GM19372 (cell line): ENCODE measurements around the gene ANKRD39.

Source experiments
- ATAC-seq: cut with Tn5 transposase; IDR thresholded peaks from one replicate; pipeline ENCODE4 v1.9.1; 2021; ENCODE audit warnings: mild to moderate bottlenecking, low read depth, moderate library complexity; ENCODE audit not compliant: unreplicated experiment

ANKRD39 gene

GRCh38 chr2:96888072-96889011 lies 30.5 kb upstream of the ANKRD39 start:
- ATAC-seq = no peak

DNA sequence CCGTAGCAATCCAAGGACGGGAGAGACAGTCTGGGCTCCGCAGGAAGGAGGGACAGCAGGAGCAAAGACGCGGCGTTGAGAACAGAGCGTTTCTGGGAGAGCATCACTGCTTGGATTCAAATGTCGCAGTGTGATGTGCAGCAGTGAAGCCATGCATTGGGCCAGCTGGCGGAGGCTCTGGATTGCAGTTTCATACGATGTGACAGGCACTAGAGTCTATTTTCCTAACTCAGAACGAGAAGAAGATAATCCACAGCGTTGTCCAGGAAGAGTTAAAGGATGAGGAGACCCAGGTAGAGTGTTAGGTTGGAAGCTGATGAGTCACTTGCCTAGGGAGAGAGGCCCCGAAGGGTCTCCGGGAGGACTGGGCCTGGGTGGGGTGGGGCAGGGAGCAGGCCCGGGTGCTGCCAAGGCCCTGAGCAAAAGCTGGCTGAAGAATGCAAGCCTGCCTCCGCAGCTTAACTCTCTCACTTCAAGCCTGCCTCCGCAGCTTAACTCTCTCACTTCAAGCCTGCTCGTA lies 29.7 kb upstream of the ANKRD39 start:
- ATAC-seq = no peak

GRCh38 chr2:96885432-96886347 lies 27.9 kb upstream of the ANKRD39 start:
- ATAC-seq = no peak

DNA sequence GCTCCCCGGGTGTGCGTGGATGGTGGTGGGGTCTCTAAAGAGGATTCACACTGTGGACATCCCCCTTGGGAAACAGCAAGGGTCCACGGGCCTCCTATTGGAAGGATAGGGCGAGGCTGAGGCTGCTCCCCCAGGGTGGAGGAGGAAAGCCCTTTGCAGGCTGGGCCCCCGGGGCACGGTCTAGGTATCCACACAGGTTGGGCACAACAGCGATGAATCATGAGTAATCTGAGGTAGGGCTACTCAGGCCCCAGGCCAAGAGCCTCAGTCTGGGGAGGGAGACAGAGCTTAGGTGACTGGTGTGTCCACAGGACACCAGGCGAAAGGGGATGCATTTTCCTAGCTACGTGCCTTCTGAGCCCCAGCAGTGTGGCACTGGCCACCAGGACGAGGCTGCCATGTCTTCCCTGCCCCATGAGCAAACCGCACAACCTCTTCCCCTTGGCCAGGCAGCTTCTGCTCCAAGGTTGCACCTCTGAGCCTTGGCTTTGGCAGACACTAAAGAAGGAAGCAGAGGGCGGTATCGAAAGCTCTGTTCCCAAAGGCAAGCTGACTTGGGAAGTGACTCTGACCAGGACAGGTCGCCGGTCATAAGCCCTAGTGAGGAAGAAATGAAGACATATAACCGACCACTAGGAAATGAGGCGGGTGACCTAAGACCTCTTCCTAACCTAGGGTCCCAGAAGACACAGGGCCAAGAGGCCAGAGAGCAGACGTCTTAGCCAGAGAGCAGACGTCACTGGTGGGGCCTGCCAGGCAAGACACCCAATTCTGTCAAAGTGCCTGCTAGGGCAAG lies 26.7 kb upstream of the ANKRD39 start:
- ATAC-seq = no peak

DNA sequence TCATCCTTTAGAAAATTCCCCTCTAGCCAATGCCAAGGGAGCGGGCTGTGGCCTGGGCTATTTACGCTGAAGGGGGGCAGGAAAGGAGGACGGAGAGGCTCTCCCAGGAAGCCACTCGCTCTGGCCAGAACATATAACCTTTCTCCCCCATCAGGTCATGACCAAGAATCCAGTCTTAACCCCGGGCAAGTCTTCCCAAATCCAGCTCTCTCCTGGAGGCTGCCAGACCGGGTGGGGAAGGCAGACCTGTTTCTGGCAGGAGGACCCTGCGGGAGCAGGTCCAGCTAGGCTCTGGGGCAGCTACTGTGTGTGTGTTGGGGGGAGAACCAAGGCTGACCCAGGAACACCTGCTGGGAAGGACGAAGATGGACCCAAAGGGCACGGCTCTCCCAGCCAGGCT lies 25.5 kb upstream of the ANKRD39 start:
- no peak for ATAC-seq

- ATAC-seq = no peak
Measured at GRCh38 chr2:96882906-96883305, 25.1 kb upstream of the ANKRD39 start.

- no peak for ATAC-seq
Measured at GRCh38 chr2:96882230-96882629, 24.4 kb upstream of the ANKRD39 start.

- no peak for ATAC-seq
Measured at GRCh38 chr2:96881349-96882195, 23.8 kb upstream of the ANKRD39 start.

DNA sequence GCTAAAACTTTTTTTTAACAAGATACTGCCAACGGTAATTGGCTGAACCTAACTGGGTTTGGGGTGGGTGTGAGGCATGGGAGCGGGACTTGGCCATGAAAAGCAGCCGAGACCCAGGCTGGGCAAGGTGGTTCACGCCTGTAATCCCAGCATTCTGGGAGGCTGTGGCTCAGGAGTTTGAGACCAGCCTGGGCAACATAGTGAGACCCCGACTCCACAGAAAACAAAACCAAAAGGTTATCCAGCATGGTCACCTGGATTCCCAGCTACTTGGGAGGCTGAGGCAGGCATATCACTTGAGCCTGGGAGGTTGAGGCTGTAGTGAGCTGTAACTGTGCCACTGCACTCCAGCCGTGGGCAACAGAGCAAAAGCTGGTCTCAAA lies 23.1 kb upstream of the ANKRD39 start:
- no peak for ATAC-seq

GRCh38 chr2:96879545-96880040 lies 21.8 kb upstream of the ANKRD39 start:
- no peak for ATAC-seq

- ATAC-seq = no peak
Measured at GRCh38 chr2:96878796-96879544, 21.2 kb upstream of the ANKRD39 start.

- ATAC-seq = no peak
Measured at GRCh38 chr2:96878171-96878570, 20.4 kb upstream of the ANKRD39 start.

GRCh38 chr2:96877631-96878092 lies 19.8 kb upstream of the ANKRD39 start:
- ATAC-seq = no peak

DNA sequence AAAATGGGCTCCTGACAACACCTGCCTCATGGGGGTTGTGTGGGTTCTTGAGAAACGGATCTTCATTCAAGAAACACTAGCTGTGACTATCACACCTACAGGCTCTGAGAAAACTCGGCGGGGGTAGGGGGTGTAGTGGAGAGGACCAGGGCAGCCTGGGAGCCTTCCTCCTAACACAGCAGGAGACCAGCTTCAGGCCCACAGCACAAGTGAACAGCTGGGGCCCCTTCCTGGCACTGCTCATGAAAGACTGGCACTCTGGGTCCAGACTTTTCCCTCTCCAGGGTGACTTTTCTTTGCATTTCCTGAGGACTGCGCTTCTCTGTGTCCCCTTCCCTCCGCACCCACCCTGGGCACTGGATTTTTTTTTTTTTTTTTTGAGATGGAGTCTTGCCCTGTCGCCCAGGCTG lies 19.2 kb upstream of the ANKRD39 start:
- no peak for ATAC-seq

DNA sequence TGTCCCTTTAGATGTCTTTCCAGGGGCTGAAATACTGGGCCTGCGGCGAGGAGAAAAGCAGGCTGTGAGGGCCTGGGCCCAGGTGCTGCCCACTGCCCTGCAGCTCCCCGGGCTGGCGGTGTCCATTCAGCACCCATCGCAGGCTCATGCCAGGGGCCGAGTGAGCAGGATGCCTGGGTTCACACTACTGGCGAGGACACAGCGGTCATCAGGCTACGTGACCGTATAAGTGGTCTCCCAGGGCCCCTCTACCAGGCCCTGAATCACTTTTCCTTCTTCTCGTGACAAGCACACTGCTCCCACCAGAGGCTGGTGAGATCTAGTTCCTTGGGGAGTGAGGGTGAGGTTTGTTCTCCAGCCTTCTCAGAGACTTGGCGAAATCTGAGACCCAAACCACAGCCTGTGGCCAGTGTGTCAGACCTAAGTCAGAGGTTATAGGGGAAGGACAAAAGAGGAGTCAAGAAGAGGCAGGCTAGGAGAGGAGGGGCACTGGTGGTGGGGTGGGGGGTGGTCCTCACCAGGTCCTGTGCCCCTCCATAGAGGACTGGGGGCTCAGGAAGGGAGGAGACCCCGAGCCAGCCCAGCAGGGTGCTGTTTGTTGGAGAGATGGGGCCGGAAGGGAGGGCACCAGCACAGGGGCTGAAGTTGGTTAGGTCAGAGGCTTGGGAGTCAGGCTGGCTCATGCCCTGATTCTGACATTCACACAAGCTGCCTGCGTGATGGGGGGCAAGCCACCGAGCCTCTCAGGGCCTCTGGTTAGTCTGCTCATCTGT lies 18.6 kb upstream of the ANKRD39 start:
- ATAC-seq = no peak

DNA sequence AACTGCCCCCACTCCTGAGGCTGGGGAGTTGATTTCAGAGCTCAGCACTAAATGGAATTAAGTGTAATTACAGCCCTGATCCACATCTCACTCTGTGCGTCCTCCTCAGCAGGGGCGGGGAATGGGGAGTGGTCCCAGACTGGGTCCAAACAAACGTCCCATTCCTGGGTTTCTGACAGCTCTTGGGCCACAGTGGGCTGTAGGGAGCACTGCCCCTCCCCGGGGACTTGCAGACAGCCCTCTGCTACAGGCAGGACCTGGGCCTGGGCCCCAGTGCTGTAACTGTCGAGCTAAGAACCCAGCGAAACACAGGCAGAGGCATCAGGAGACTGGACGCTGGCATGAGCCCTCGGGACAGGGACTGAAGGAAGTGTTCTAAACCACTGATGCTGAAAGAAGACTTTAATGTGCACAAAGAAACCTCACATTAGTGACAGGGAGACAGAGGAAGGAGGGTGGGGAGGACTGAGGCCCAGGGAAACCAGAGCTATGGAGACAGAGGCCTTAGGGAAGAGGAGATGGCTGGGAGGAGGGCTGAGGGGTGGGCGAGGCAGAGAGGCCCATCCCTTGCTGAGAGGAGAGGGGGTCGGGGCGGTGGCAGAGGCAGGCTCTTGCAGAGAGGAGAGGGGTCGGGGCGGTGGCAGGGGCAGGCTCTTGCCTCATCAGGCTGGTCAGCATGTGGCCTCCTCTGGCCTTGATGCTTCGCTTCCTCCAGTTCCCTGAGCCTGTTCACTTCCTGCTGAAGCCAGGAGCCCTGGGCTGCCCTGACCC lies 17.9 kb upstream of the ANKRD39 start:
- ATAC-seq = no peak
